ENCODE data around the gene WNT9B. TPM values are rescaled to one million over a fixed set of nuclear protein-coding genes. Genes with fewer than 3 reads are reported as not detected.

The WNT9B gene
- polyA plus RNA-seq, 2 of the 4 experiments (the other 2 are of a cell fraction): 0.05 TPM

- 58% methylated on average over 5 of the region's 5 CpGs for WGBS (ENCODE audit: missing lambda C conversion rate)
- Histone ChIP-seq H3K4me2 (no peak overlapping the region), H3K9me3 (no peaks in the 10 kb centered on the region), H3K27ac (no peak overlapping the region), H3K4me3 (no peak overlapping the region), H3K4me1 (0 out of 3 replicates have a peak, but pooled peaks cover under 1% of the 10 kb centered on the region)
- FAIRE-seq (no peak), DNase-seq (ENCODE audit: low read depth in 1 of 2, low spot score in 1 of 2) (no peak), ATAC-seq (no peak)
- CTCF ChIA-PET: no interaction called here
- POLR2A ChIA-PET: no interaction called here
- TF ChIP-seq MAFK (IDR thresholded peaks at IDR 0.05; ENCODE audit: partially characterized antibody) (no peak), ZSCAN20 (CRISPR knock-in tag; IDR thresholded peaks at IDR 0.05) (no peak)
Observed at GRCh38 chr17:46817901-46818209, 33.5 kb upstream of the WNT9B start.

GRCh38 chr17:46818316-46818928, 33.0 kb upstream of the WNT9B start, which contains the start of gene WNT3:
TSS of gene WNT3 (minus strand) at chr17:46818692. CDS start at chr17:46818597, 95 bp downstream.
- Histone ChIP-seq H3K27ac (no peak within 1 kb of the TSS), H3K9me3 (no peaks in the 10 kb centered on the region), H3K4me2 (no peak within 1 kb of the TSS), H3K4me3 (no peak within 1 kb of the TSS), H3K4me1 (no peaks in the 10 kb centered on the region)
- 68% methylated on average over 35 of the region's 47 CpGs for WGBS (ENCODE audit: missing lambda C conversion rate)
- no peak for TF ChIP-seq CHD4 (IDR thresholded peaks at IDR 0.05; ENCODE audit: borderline replicate concordance)
- TF ChIP-seq MYC (IDR thresholded peaks at IDR 0.05; ENCODE audit: borderline replicate concordance, low read length): no peak
- no peak for TF ChIP-seq HOXB5 (CRISPR knock-in tag; IDR thresholded peaks at IDR 0.05)
- TF ChIP-seq RAD21 (conservative IDR thresholded peaks at IDR 0.05 in 1 of 2, IDR thresholded peaks at IDR 0.05 in 1 of 2): no peak
- no peak for TF ChIP-seq REST (IDR thresholded peaks at IDR 0.05)
- TF ChIP-seq TFCP2L1 (CRISPR knock-in tag; IDR thresholded peaks at IDR 0.05): no peak
- no peak for TF ChIP-seq HES2 (IDR thresholded peaks at IDR 0.05)
- no peak for TF ChIP-seq FOSL2 (IDR thresholded peaks at IDR 0.05)
- no peak for TF ChIP-seq FOSL2 (CRISPR knock-in tag; IDR thresholded peaks at IDR 0.05)
- no peak for TF ChIP-seq KDM5A (IDR thresholded peaks at IDR 0.05)
- TF ChIP-seq ELK1 (IDR thresholded peaks at IDR 0.05; ENCODE audit: low read depth, low read length): no peak
- no peak for TF ChIP-seq CEBPB (IDR thresholded peaks at IDR 0.05)
- TF ChIP-seq NR3C1 (IDR thresholded peaks at IDR 0.05): no peak
- no peak for TF ChIP-seq HDAC2 (IDR thresholded peaks at IDR 0.05)
- no peak for TF ChIP-seq ESRRA (IDR thresholded peaks at IDR 0.05; ENCODE audit: borderline replicate concordance, low read length)
- TF ChIP-seq SREBF2 (IDR thresholded peaks at IDR 0.05): no peak
- no peak for TF ChIP-seq E2F6 (IDR thresholded peaks at IDR 0.05; ENCODE audit: borderline replicate concordance, low read depth)
- TF ChIP-seq JUNB (IDR thresholded peaks at IDR 0.05): no peak
- no peak for TF ChIP-seq NPAS2 (CRISPR knock-in tag; IDR thresholded peaks at IDR 0.05; ENCODE audit: borderline replicate concordance)
- no peak for FAIRE-seq
- ChIA-PET POLR2A (no interaction called here), CTCF (interaction anchor here (10.8 kb wide), 1 partner anchor 17 kb away, joined by 138 read pairs; no protein-coding TSS in a partner anchor)
- no peak for ATAC-seq
- no peak for DNase-seq (ENCODE audit: low read depth in 1 of 2, low spot score in 1 of 2)

Measured in A549 (cell line).